Hematopoietic multipotent progenitor cell treated with erythropoietin and hydrocortisone succinate and interleukin-3 and kit ligand, for 17 days (in vitro differentiated cells): ENCODE results near the gene STAT4.

ENCODE experiments used
- DNase-seq: peaks from one replicate; pipeline ENCODE4 v3.0.0-alpha.2; 2015; ENCODE audit warnings: low spot score

STAT4 gene

GRCh38 chr2:191150600-191151330 is at the start of gene STAT4:
Gene STAT4, minus strand, starts transcription at chr2:191150994. Its CDS starts 2,791 bp downstream, at chr2:191148203.
- DNase-seq, result no peak

GRCh38 chr2:191199929-191200512 is 49.2 kb upstream of the STAT4 start:
- no peak for DNase-seq

GRCh38 chr2:191198271-191198670 is 47.5 kb upstream of the STAT4 start:
- DNase-seq, result no peak

- DNase-seq, result no peak
These were observed 46.3 kb upstream of the STAT4 start for GRCh38 chr2:191197096-191197495.

GRCh38 chr2:191195021-191195420 is 44.2 kb upstream of the STAT4 start:
- DNase-seq, result no peak

GRCh38 chr2:191190861-191191552 is 40.2 kb upstream of the STAT4 start:
- DNase-seq, result no peak

GRCh38 chr2:191190435-191190834 is 39.6 kb upstream of the STAT4 start:
- DNase-seq, result no peak

GRCh38 chr2:191189112-191189635 is 38.4 kb upstream of the STAT4 start:
- DNase-seq, result no peak

- no peak for DNase-seq
These were observed 37.8 kb upstream of the STAT4 start for GRCh38 chr2:191188550-191189093.

GRCh38 chr2:191187105-191187829 is 36.5 kb upstream of the STAT4 start:
- DNase-seq, result no peak

GRCh38 chr2:191184457-191184856 is 33.7 kb upstream of the STAT4 start:
- DNase-seq, result no peak

GRCh38 chr2:191183516-191183915 is 32.7 kb upstream of the STAT4 start:
- no peak for DNase-seq

- no peak for DNase-seq
These were observed 32.3 kb upstream of the STAT4 start for GRCh38 chr2:191183081-191183480.

- no peak for DNase-seq
These were observed 29.9 kb upstream of the STAT4 start for GRCh38 chr2:191180713-191181112.

- no peak for DNase-seq
These were observed 29.5 kb upstream of the STAT4 start for GRCh38 chr2:191180276-191180675.

- no peak for DNase-seq
These were observed 28.2 kb upstream of the STAT4 start for GRCh38 chr2:191178806-191179514.

- no peak for DNase-seq
These were observed 27.2 kb upstream of the STAT4 start for GRCh38 chr2:191177751-191178736.

GRCh38 chr2:191176801-191177438 is 26.1 kb upstream of the STAT4 start:
- no peak for DNase-seq

GRCh38 chr2:191176305-191176704 is 25.5 kb upstream of the STAT4 start:
- no peak for DNase-seq

- DNase-seq, result no peak
These were observed 23.6 kb upstream of the STAT4 start for GRCh38 chr2:191174442-191174841.
